A549 (cell line): ENCODE measurements around the gene GATA6. TPM values are rescaled to one million over a fixed set of nuclear protein-coding genes. Genes with fewer than 3 reads are reported as not detected.

Experiments
- ATAC-seq, 2 experiments: fragments of 200-7000 bp in 1 of 2; fragments of >200 bp in 1 of 2; cut with Nextera tagmentation in 1 of 2; cut with Tn5 transposase in 1 of 2; 3 replicates each; pipeline versions ENCODE4 v1.8.0 to v1.9.1; 2018 to 2020; ENCODE audit warnings: mild to moderate bottlenecking in 1 of 2, moderate library complexity in 1 of 2
- CTCF ChIA-PET: fragments of 300-600 bp; sonication (Branson Sonifier 250); formaldehyde crosslinking; extraction: SDS; loops from one replicate; lab custom pipeline; 2021; ENCODE audit warnings: antibody characterized with exemption, inconsistent platforms; lab: Yijun Ruan, JAX
- POLR2A ChIA-PET: fragments of 350-600 bp; formaldehyde crosslinking; extraction: SDS; loops from one replicate; lab custom pipeline; 2021; ENCODE audit warnings: antibody characterized with exemption, inconsistent platforms; lab: Yijun Ruan, JAX
- DNase-seq, 2 experiments: peaks; one replicate each; pipeline versions ENCODE4 v3.0.0 to v3.0.0-alpha.2; 2011 to 2016; ENCODE audit warnings: low read depth in 1 of 2, low spot score in 1 of 2
- FAIRE-seq: peaks from 2 replicates; lab custom pipeline; 2011; peaks lifted over from hg19 to GRCh38; lab: Jason Lieb, UNC
- H3K27ac ChIP-seq, 2 experiments: fragments of >200 bp; sonication (Bioruptor Twin); formaldehyde crosslinking; 3 replicates each; pipeline ENCODE4 v1.5.1; 2016 to 2017
- H3K4me1 ChIP-seq: fragments of >200 bp; sonication (Bioruptor Twin); formaldehyde crosslinking; 3 replicates; pipeline ENCODE4 v1.6.1; 2016
- H3K4me2 ChIP-seq: fragments of >200 bp; sonication (Bioruptor Twin); formaldehyde crosslinking; 3 replicates; pipeline ENCODE4 v1.6.1; 2016
- H3K4me3 ChIP-seq: fragments of >200 bp; sonication (Bioruptor Twin); formaldehyde crosslinking; 3 replicates; pipeline ENCODE4 v1.5.1; 2016
- H3K9me3 ChIP-seq: fragments of >200 bp; sonication (Bioruptor Twin); formaldehyde crosslinking; 3 replicates; pipeline ENCODE4 v1.6.1; 2016
- BCL3 ChIP-seq: fragments of >200 bp; sonication (Bioruptor Twin); formaldehyde crosslinking; IDR thresholded peaks from 3 replicates; pipeline ENCODE4 v1.6.1; 2016
- CBX2 ChIP-seq: fragments of 200-600 bp; sonication (generic); IDR thresholded peaks from 2 replicates; pipeline ENCODE4 v1.6.1; 2016; ENCODE audit warnings: low read depth, mild to moderate bottlenecking, borderline replicate concordance
- CBX8 ChIP-seq: fragments of 200-600 bp; sonication (generic); IDR thresholded peaks from 2 replicates; pipeline ENCODE4 v1.6.1; 2016
- CHD2 ChIP-seq: fragments of 150-350 bp; IDR thresholded peaks from 2 replicates; pipeline ENCODE4 v1.6.1; 2014; ENCODE audit warnings: low read length; ENCODE audit not compliant: partially characterized antibody
- CHD4 ChIP-seq: fragments of 200-600 bp; sonication (generic); IDR thresholded peaks from 2 replicates; pipeline ENCODE4 v1.6.1; 2016; ENCODE audit warnings: antibody characterized with exemption, mild to moderate bottlenecking, borderline replicate concordance
- EHMT2 ChIP-seq: fragments of 200-600 bp; sonication (generic); IDR thresholded peaks from 2 replicates; pipeline ENCODE4 v1.6.1; 2016; ENCODE audit warnings: antibody characterized with exemption, low read depth, mild to moderate bottlenecking, moderate library complexity
- ELK1 ChIP-seq: fragments of 150-350 bp; IDR thresholded peaks from 2 replicates; pipeline ENCODE4 v1.6.1; 2014; ENCODE audit warnings: low read depth, mild to moderate bottlenecking, low read length
- FOSB ChIP-seq: fragments of 250-450 bp; sonication (Bioruptor Pico); IDR thresholded peaks from 2 replicates; pipeline ENCODE4 v1.5.0; 2020; ENCODE audit warnings: mild to moderate bottlenecking, moderate library complexity
- FOSL2 ChIP-seq, 2 experiments: fragments of 450-650 bp in 1 of 2; fragments of >200 bp in 1 of 2; sonication (Bioruptor Twin) in 1 of 2; formaldehyde crosslinking; IDR thresholded peaks; 2 replicates each; pipeline versions ENCODE4 v1.5.0 to v1.6.1; 2016 to 2020; ENCODE audit warnings: mild to moderate bottlenecking in 1 of 2, moderate library complexity in 1 of 2
- FOXS1 ChIP-seq: fragments of 250-450 bp; sonication (Bioruptor Pico); IDR thresholded peaks from 2 replicates; pipeline ENCODE4 v1.5.0; 2020; ENCODE audit warnings: mild to moderate bottlenecking, moderate library complexity
- GATA3 ChIP-seq: IDR thresholded peaks from 2 replicates; pipeline ENCODE4 v1.6.1; 2012; ENCODE audit warnings: borderline replicate concordance
- HES2 ChIP-seq: fragments of >200 bp; sonication (Bioruptor Twin); formaldehyde crosslinking; IDR thresholded peaks from 2 replicates; pipeline ENCODE4 v1.6.1; 2016
- HMGXB4 ChIP-seq: fragments of 250-450 bp; sonication (Bioruptor Pico); IDR thresholded peaks from 2 replicates; pipeline ENCODE4 v1.5.0; 2021; ENCODE audit warnings: mild to moderate bottlenecking, moderate library complexity, borderline replicate concordance
- HOXA7 ChIP-seq: fragments of 250-450 bp; sonication (Bioruptor Pico); IDR thresholded peaks from 2 replicates; pipeline ENCODE4 v1.5.0; 2020; ENCODE audit warnings: mild to moderate bottlenecking, moderate library complexity
- JUNB ChIP-seq: fragments of >200 bp; sonication (Bioruptor Twin); formaldehyde crosslinking; IDR thresholded peaks from 2 replicates; pipeline ENCODE4 v1.6.1; 2016
- KDM1A ChIP-seq: fragments of 200-600 bp; sonication (generic); IDR thresholded peaks from 2 replicates; pipeline ENCODE4 v1.6.1; 2016; ENCODE audit warnings: low read depth, mild to moderate bottlenecking
- KDM5A ChIP-seq: fragments of 200-600 bp; sonication (generic); IDR thresholded peaks from 2 replicates; pipeline ENCODE4 v1.6.1; 2016; ENCODE audit warnings: antibody characterized with exemption, mild to moderate bottlenecking
- NFE2L2 ChIP-seq: fragments of 150-350 bp; conservative IDR thresholded peaks from 2 replicates; pipeline ENCODE4 v1.6.1; 2014; ENCODE audit warnings: low read length
- NPAS2 ChIP-seq: fragments of 250-450 bp; sonication (Bioruptor Pico); IDR thresholded peaks from 2 replicates; pipeline ENCODE4 v1.8.0; 2022; ENCODE audit warnings: mild to moderate bottlenecking, moderate library complexity, borderline replicate concordance
- POLR2A ChIP-seq: IDR thresholded peaks from 2 replicates; pipeline ENCODE4 v1.6.1; 2012; ENCODE audit warnings: mild to moderate bottlenecking, low read length
- RCOR1 ChIP-seq: fragments of 150-350 bp; IDR thresholded peaks from 2 replicates; pipeline ENCODE4 v1.6.1; 2014; ENCODE audit warnings: antibody characterized with exemption, low read length, low read depth
- REST ChIP-seq: fragments of 200-600 bp; sonication (generic); IDR thresholded peaks from 2 replicates; pipeline ENCODE4 v1.6.1; 2016; ENCODE audit warnings: antibody characterized with exemption, mild to moderate bottlenecking, moderate library complexity
- WGBS: methylation state at CpG from one replicate; pipeline ENCODE4 v1.1.6; 2017; ENCODE audit errors: missing lambda C conversion rate; 5-methylcytosine and 5-hydroxymethylcytosine counted together
- polyA plus RNA-seq, 4 experiments: library from polyadenylated mRNA; depleted of rRNA in 3 of 4; stranded (reverse); fragments of >200 nt; fragmentation: RNase III in 1 of 4; extraction: RNeasy Plus Mini Kit Qiagen cat#74134 plus additional on column Dnase treatment in 1 of 4; gene quantifications; 2 replicates in 3 of 4; 3 replicates in 1 of 4; pipeline ENCODE4 v1.2.3, GENCODE V29; 2011 to 2017

The GATA6 gene
- polyA plus RNA-seq, 2 of the 4 experiments (the other 2 are of a cell fraction) = 1.2 to 1.3 TPM

- POLR2A ChIA-PET = no interaction called here
- Histone ChIP-seq H3K4me2 (no peak overlapping the region), H3K9me3 (no peaks in the 10 kb centered on the region), H3K4me3 (no peak overlapping the region), H3K27ac (no peak overlapping the region), H3K4me1 (no peaks in the 10 kb centered on the region)
- ATAC-seq = no peak
- CTCF ChIA-PET = no interaction called here
- FAIRE-seq = no peak
- 75% methylated on average over 6 of the region's 6 CpGs for WGBS
- TF ChIP-seq NFE2L2 = no peak
- TF ChIP-seq JUNB = no peak
- no peak for TF ChIP-seq HES2
- TF ChIP-seq HMGXB4 (CRISPR knock-in tag) = no peak
- TF ChIP-seq ELK1 = no peak
- no peak for TF ChIP-seq FOXS1 (CRISPR knock-in tag)
- no peak for TF ChIP-seq FOSB (CRISPR knock-in tag)
- no peak for TF ChIP-seq CHD2
- TF ChIP-seq CBX2 = no peak
- no peak for DNase-seq
Measured at GRCh38 chr18:22238681-22239080, 69.3 kb downstream of the GATA6 start.

GRCh38 chr18:22241921-22242361 is 72.6 kb downstream of the GATA6 start:
- ATAC-seq (no peak), FAIRE-seq (no peak), DNase-seq (no peak)
- Histone ChIP-seq H3K27ac (no peak overlapping the region), H3K4me3 (no peak overlapping the region), H3K4me2 (no peak overlapping the region), H3K4me1 (no peaks in the 10 kb centered on the region), H3K9me3 (no peaks in the 10 kb centered on the region)
- TF ChIP-seq NPAS2 (CRISPR knock-in tag) (no peak), BCL3 (no peak), RCOR1 (no peak), FOSB (CRISPR knock-in tag) (no peak), GATA3 (no peak), CHD4 (no peak)
- POLR2A ChIA-PET = no interaction called here
- 78% methylated on average over 6 of the region's 6 CpGs for WGBS
- CTCF ChIA-PET = interaction anchor here (0.5 to 1.1 kb wide), 2 partner anchors 25 to 31 kb away, joined by 3 read pairs; no protein-coding TSS in a partner anchor

- TF ChIP-seq CBX8 = no peak
- no peak for TF ChIP-seq NPAS2 (CRISPR knock-in tag)
- no peak for TF ChIP-seq POLR2A
- TF ChIP-seq RCOR1 = no peak
- TF ChIP-seq HOXA7 (CRISPR knock-in tag) = no peak
- no peak for TF ChIP-seq EHMT2
- no peak for TF ChIP-seq REST
- no peak for TF ChIP-seq KDM5A
- no peak for TF ChIP-seq CHD4
- no peak for TF ChIP-seq FOSL2 (IDR thresholded peaks at IDR 0.05)
- no peak for TF ChIP-seq FOSL2 (CRISPR knock-in tag; IDR thresholded peaks at IDR 0.05)
- TF ChIP-seq KDM1A = no peak
- TF ChIP-seq, all 56 proteins: peak for 0
Measured at GRCh38 chr18:22243513-22243912, 74.1 kb downstream of the GATA6 start.

More at GRCh38 chr18:22243513-22243912, 74.1 kb downstream of the GATA6 start:
- Histone ChIP-seq H3K4me1 (no peaks in the 10 kb centered on the region), H3K4me2 (no peak overlapping the region), H3K4me3 (no peak overlapping the region), H3K27ac (no peak overlapping the region), H3K9me3 (no peaks in the 10 kb centered on the region)
- ChIA-PET POLR2A (no interaction called here), CTCF (no interaction called here)
- no peak for FAIRE-seq
- no peak for ATAC-seq
- DNase-seq = no peak
- WGBS = 39% methylated on average over 3 of the region's 3 CpGs
